ENCODE data around the gene PACSIN2. TPM values are rescaled to one million over a fixed set of nuclear protein-coding genes. Genes with fewer than 3 reads are reported as not detected.

The PACSIN2 gene
- total and polyA plus RNA-seq, 2 of the 13 experiments (the other 11 are each of a cell fraction or from before 2014, with no cell fraction given): 54.1 to 68.8 TPM

DNA sequence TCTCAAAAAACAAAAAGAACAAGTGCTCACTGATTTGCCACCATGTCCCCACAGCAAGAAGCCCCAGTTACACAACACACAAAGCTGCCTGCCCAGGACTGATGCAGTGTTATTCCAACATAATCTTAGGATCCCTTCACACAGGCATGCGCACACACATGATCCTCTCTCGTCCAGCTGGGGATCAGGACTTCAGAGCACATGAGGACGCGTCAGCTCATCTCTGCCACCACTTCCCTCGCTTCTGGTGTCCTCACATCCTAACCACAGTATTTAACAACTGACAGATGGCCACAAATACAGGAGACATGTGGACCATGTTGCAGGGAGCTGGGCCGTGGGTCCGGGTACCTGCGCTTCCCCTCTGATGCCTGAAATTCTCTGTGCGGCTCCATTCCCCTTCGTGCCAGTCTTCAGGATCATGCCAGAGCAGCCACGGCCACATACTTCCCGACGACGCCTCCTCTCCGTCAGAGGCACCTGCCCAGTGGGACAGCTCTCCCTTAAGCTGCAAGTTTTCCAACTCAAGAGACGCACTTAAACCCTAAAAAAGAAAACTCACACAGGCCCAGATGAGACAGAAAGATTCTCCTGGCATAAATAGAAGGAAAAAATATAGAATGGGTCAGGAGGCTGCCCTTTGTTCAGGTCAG, 68.3 kb downstream of the PACSIN2 start (continued):
- no peak for TF ChIP-seq TSC22D2 (CRISPR knock-in tag; IDR thresholded peaks at IDR 0.05; ENCODE audit: borderline replicate concordance)
- no peak for TF ChIP-seq ZNF205 (CRISPR knock-in tag; IDR thresholded peaks at IDR 0.05)
- no peak for TF ChIP-seq BRCA1 (CRISPR knock-in tag; IDR thresholded peaks at IDR 0.05)
- TF ChIP-seq, protein P1, sequence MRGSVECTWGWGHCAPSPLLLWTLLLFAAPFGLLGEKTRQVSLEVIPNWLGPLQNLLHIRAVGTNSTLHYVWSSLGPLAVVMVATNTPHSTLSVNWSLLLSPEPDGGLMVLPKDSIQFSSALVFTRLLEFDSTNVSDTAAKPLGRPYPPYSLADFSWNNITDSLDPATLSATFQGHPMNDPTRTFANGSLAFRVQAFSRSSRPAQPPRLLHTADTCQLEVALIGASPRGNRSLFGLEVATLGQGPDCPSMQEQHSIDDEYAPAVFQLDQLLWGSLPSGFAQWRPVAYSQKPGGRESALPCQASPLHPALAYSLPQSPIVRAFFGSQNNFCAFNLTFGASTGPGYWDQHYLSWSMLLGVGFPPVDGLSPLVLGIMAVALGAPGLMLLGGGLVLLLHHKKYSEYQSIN (CRISPR knock-in tag; IDR thresholded peaks at IDR 0.05; ENCODE audit: borderline replicate concordance): no peak
- no peak for TF ChIP-seq EEA1 (CRISPR knock-in tag; IDR thresholded peaks at IDR 0.05; ENCODE audit: borderline replicate concordance)
- TF ChIP-seq, protein P2, sequence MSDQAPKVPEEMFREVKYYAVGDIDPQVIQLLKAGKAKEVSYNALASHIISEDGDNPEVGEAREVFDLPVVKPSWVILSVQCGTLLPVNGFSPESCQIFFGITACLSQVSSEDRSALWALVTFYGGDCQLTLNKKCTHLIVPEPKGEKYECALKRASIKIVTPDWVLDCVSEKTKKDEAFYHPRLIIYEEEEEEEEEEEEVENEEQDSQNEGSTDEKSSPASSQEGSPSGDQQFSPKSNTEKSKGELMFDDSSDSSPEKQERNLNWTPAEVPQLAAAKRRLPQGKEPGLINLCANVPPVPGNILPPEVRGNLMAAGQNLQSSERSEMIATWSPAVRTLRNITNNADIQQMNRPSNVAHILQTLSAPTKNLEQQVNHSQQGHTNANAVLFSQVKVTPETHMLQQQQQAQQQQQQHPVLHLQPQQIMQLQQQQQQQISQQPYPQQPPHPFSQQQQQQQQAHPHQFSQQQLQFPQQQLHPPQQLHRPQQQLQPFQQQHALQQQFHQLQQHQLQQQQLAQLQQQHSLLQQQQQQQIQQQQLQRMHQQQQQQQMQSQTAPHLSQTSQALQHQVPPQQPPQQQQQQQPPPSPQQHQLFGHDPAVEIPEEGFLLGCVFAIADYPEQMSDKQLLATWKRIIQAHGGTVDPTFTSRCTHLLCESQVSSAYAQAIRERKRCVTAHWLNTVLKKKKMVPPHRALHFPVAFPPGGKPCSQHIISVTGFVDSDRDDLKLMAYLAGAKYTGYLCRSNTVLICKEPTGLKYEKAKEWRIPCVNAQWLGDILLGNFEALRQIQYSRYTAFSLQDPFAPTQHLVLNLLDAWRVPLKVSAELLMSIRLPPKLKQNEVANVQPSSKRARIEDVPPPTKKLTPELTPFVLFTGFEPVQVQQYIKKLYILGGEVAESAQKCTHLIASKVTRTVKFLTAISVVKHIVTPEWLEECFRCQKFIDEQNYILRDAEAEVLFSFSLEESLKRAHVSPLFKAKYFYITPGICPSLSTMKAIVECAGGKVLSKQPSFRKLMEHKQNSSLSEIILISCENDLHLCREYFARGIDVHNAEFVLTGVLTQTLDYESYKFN (CRISPR knock-in tag; conservative IDR thresholded peaks at IDR 0.05): no peak
- peak; percentile 20 for TF ChIP-seq RBM22 (optimal IDR thresholded peaks at IDR 0.05; ENCODE audit: low read length)
- TF ChIP-seq, protein P3, sequence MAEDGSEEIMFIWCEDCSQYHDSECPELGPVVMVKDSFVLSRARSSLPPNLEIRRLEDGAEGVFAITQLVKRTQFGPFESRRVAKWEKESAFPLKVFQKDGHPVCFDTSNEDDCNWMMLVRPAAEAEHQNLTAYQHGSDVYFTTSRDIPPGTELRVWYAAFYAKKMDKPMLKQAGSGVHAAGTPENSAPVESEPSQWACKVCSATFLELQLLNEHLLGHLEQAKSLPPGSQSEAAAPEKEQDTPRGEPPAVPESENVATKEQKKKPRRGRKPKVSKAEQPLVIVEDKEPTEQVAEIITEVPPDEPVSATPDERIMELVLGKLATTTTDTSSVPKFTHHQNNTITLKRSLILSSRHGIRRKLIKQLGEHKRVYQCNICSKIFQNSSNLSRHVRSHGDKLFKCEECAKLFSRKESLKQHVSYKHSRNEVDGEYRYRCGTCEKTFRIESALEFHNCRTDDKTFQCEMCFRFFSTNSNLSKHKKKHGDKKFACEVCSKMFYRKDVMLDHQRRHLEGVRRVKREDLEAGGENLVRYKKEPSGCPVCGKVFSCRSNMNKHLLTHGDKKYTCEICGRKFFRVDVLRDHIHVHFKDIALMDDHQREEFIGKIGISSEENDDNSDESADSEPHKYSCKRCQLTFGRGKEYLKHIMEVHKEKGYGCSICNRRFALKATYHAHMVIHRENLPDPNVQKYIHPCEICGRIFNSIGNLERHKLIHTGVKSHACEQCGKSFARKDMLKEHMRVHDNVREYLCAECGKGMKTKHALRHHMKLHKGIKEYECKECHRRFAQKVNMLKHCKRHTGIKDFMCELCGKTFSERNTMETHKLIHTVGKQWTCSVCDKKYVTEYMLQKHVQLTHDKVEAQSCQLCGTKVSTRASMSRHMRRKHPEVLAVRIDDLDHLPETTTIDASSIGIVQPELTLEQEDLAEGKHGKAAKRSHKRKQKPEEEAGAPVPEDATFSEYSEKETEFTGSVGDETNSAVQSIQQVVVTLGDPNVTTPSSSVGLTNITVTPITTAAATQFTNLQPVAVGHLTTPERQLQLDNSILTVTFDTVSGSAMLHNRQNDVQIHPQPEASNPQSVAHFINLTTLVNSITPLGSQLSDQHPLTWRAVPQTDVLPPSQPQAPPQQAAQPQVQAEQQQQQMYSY (CRISPR knock-in tag; IDR thresholded peaks at IDR 0.05): no peak
- TF ChIP-seq, protein P4, sequence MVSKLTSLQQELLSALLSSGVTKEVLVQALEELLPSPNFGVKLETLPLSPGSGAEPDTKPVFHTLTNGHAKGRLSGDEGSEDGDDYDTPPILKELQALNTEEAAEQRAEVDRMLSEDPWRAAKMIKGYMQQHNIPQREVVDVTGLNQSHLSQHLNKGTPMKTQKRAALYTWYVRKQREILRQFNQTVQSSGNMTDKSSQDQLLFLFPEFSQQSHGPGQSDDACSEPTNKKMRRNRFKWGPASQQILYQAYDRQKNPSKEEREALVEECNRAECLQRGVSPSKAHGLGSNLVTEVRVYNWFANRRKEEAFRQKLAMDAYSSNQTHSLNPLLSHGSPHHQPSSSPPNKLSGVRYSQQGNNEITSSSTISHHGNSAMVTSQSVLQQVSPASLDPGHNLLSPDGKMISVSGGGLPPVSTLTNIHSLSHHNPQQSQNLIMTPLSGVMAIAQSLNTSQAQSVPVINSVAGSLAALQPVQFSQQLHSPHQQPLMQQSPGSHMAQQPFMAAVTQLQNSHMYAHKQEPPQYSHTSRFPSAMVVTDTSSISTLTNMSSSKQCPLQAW (CRISPR knock-in tag; IDR thresholded peaks at IDR 0.05): peak; percentile 49; the same call in 1 of the 2 replicates
- TF ChIP-seq, protein P5, sequence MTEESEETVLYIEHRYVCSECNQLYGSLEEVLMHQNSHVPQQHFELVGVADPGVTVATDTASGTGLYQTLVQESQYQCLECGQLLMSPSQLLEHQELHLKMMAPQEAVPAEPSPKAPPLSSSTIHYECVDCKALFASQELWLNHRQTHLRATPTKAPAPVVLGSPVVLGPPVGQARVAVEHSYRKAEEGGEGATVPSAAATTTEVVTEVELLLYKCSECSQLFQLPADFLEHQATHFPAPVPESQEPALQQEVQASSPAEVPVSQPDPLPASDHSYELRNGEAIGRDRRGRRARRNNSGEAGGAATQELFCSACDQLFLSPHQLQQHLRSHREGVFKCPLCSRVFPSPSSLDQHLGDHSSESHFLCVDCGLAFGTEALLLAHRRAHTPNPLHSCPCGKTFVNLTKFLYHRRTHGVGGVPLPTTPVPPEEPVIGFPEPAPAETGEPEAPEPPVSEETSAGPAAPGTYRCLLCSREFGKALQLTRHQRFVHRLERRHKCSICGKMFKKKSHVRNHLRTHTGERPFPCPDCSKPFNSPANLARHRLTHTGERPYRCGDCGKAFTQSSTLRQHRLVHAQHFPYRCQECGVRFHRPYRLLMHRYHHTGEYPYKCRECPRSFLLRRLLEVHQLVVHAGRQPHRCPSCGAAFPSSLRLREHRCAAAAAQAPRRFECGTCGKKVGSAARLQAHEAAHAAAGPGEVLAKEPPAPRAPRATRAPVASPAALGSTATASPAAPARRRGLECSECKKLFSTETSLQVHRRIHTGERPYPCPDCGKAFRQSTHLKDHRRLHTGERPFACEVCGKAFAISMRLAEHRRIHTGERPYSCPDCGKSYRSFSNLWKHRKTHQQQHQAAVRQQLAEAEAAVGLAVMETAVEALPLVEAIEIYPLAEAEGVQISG (CRISPR knock-in tag; IDR thresholded peaks at IDR 0.05): no peak
- TF ChIP-seq RBM39 (IDR thresholded peaks at IDR 0.05; ENCODE audit: low read depth, low read length, poor library complexity, severe bottlenecking): peak; percentile 33
- no peak for TF ChIP-seq ZNF225 (CRISPR knock-in tag; IDR thresholded peaks at IDR 0.05)
- no peak for TF ChIP-seq PHF20 (CRISPR knock-in tag; IDR thresholded peaks at IDR 0.05)
- no peak for TF ChIP-seq POLR2AphosphoS5 (IDR thresholded peaks at IDR 0.05; ENCODE audit: low read depth, low read length)
- no peak for TF ChIP-seq ZFP1 (CRISPR knock-in tag; IDR thresholded peaks at IDR 0.05)
